ENCODE data around the gene RAB19. TPM values are rescaled to one million over a fixed set of nuclear protein-coding genes. Genes with fewer than 3 reads are reported as not detected.

The RAB19 gene
- total RNA-seq, 1 experiment from 2014 or later, result 10.8 TPM

- CTCF ChIA-PET, result no interaction called here
- DNase-seq (ENCODE audit: low spot score) (no peak), ATAC-seq (no peak)
- H3K27me3 Mint-ChIP-seq (ENCODE audit: low read depth), result no peaks in the 10 kb centered on the region
- peaks cover 4% of the 10 kb centered on the region for H3K9me3 Mint-ChIP-seq
- no peaks in the 10 kb centered on the region for H3K4me1 Mint-ChIP-seq
- H3K27ac Mint-ChIP-seq, result peak overlapping the region; percentile 9; the same call in 1 of the 2 replicates
- POLR2A ChIA-PET, result no interaction called here
- H3K4me3 Mint-ChIP-seq, result no peak overlapping the region
- no peak for TF ChIP-seq AR (CRISPR knock-in tag; IDR thresholded peaks at IDR 0.05)
- no peak for TF ChIP-seq ZNF671 (CRISPR knock-in tag; IDR thresholded peaks at IDR 0.05)
- no peak for TF ChIP-seq ATF1 (CRISPR knock-in tag; IDR thresholded peaks at IDR 0.05)
- no peak for TF ChIP-seq JAZF1 (CRISPR knock-in tag; IDR thresholded peaks at IDR 0.05)
- no peak for TF ChIP-seq ATF3 (CRISPR knock-in tag; conservative IDR thresholded peaks at IDR 0.05)
- no peak for TF ChIP-seq TEAD4 (CRISPR knock-in tag; IDR thresholded peaks at IDR 0.05)
- no peak for TF ChIP-seq SP1 (CRISPR knock-in tag; conservative IDR thresholded peaks at IDR 0.05)
- no peak for TF ChIP-seq HMGXB4 (CRISPR knock-in tag; IDR thresholded peaks at IDR 0.05)
- no peak for TF ChIP-seq TP53 (CRISPR knock-in tag; IDR thresholded peaks at IDR 0.05)
- peaks cover 48% of the 10 kb centered on the region for H3K36me3 Mint-ChIP-seq
These were observed 45.3 kb upstream of the RAB19 start for GRCh38 chr7:140358412-140359051.

- POLR2A ChIA-PET, result no interaction called here
- TF ChIP-seq ESRRA (CRISPR knock-in tag; IDR thresholded peaks at IDR 0.05; ENCODE audit: borderline replicate concordance), result no peak
- TF ChIP-seq MLX (CRISPR knock-in tag; IDR thresholded peaks at IDR 0.05), result no peak
- no peak for TF ChIP-seq FOXJ3 (CRISPR knock-in tag; IDR thresholded peaks at IDR 0.05; ENCODE audit: borderline replicate concordance)
- TF ChIP-seq ATF6 (CRISPR knock-in tag; IDR thresholded peaks at IDR 0.05), result no peak
- no peak for TF ChIP-seq TP53 (CRISPR knock-in tag; IDR thresholded peaks at IDR 0.05)
- TF ChIP-seq JUN (CRISPR knock-in tag; IDR thresholded peaks at IDR 0.05), result no peak
- TF ChIP-seq ZBTB43 (CRISPR knock-in tag; IDR thresholded peaks at IDR 0.05), result no peak
- TF ChIP-seq ATF2 (CRISPR knock-in tag; IDR thresholded peaks at IDR 0.05; ENCODE audit: borderline replicate concordance, low read depth), result no peak
- Mint-ChIP-seq H3K9me3 (peaks cover 4% of the 10 kb centered on the region), H3K27ac (0 out of 2 replicates have a peak overlapping the region, but pooled peaks have one; percentile 69), H3K4me1 (no peaks in the 10 kb centered on the region), H3K4me3 (no peak overlapping the region), H3K36me3 (peaks cover 43% of the 10 kb centered on the region), H3K27me3 (ENCODE audit: low read depth) (no peaks in the 10 kb centered on the region)
- no peak for ATAC-seq
- CTCF ChIA-PET, result interaction anchor here (0.6 kb wide), 1 partner anchor 322 kb away, joined by 3 read pairs; no protein-coding TSS in a partner anchor
- no peak for DNase-seq (ENCODE audit: low spot score)
These were observed 43.1 kb upstream of the RAB19 start for GRCh38 chr7:140360697-140361229.
